Stimulated activated CD8-positive, alpha-beta memory T cell treated with anti-CD3 and anti-CD28 coated beads, Interleukin-15, amount 100 ng/mL, for 48 hours (primary cell): Measurements from ENCODE around the gene OR13J1.
"Not testable (repeated sequence)": the region's sequence is repeated elsewhere in the genome, so short reads cannot be mapped to it uniquely, and the experiment has no call there.

Experiments
- DNase-seq, 2 donors: peaks; one replicate each; pipeline ENCODE4 v3.0.0-alpha.2; 2020; ENCODE audit warnings: low read depth in 2 of 2

Gene OR13J1

GRCh38 chr9:35870351-35870923 lies at the start of gene OR13J1:
Gene OR13J1 (minus strand): TSS chr9:35870401. CDS start chr9:35870401, 0 bp downstream.
- no peak for DNase-seq

DNA sequence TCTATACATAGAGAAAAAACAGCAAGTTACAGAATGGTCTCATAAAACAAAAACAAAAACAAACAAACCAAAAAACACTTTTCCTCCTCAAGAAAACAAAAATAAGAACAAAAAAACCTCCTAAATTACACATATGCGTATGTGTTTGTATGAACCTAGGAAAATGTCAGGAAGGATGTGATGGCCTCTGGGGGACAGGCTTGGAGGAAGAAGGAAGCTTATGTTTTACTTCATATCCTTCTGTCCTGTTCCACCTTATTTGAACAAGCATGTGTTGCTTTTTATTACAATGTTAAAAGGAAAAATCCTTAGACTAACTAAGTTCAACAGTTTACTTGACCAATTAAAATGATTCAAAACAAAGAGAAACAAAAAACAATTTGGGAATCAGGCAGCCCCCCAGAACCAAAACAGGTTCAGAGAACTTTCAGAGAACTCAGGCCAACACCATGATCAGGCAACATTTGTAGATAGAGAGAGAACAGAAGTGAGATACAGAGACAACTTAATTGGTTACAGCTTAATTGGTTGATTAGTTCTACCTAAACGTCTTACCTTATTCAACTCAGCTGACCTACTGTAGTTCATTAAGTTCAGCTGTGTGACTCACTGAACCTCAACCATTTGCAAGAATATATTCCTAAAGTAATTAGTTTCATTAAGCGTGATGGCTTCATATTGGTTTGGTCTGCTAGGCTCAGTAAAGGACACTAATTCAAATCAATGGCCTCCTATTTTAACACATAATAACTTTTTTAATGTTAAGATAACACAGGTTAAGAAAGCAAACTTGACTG lies 49.2 kb upstream of the OR13J1 start:
- no peak for DNase-seq

GRCh38 chr9:35918780-35919179 lies 48.6 kb upstream of the OR13J1 start:
- DNase-seq: no peak

DNA sequence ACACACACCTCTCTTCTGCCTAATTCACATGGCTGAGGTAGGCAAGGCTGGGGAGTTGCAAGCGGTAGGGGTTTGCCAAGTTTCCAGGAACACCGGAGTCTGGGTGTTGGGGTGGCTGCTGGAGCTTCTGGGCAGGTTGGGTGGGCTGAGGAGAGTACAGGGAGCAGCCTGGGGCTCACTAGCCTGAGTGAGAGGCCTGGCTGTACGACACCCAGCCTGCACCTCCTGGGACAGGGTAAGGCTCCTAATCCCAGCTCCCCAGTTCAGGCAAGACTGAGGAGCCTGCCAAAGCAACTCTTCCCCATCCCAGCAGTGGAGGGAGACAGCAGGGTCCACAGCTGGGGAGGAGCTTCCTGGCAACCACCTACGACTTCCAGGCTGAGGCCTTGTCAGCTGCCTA lies 47.1 kb upstream of the OR13J1 start:
- no peak for DNase-seq

- no peak for DNase-seq
These were observed 45.6 kb upstream of the OR13J1 start for GRCh38 chr9:35915681-35916294.

DNA sequence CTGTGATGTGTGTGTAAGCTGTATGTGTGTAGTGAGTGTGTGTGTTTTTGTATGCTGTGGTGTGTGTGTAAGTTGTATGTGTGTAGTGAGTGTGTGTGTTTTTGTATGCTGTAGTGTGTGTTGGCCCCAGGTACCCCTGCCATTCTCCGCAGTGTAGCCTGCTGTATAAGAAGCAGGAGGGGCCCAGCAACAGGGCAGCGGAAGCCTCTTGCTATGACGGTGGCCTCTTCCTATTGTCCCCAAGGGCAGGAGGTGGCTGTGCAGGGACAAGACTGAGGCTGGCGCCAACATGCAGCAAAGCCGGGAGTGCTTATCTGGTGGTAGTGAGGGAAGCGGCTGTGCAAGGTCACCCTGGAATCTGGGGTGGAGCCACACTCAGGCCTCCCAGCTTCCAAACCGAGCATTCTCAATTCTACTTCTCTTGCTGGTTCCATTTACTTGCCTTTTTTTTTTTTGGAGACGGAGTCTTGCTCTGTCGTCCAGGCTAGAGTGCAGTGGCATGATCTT lies 44.2 kb upstream of the OR13J1 start:
- DNase-seq: no peak

- not testable (repeated sequence) for DNase-seq
These were observed 43.2 kb upstream of the OR13J1 start for GRCh38 chr9:35913429-35913828.

GRCh38 chr9:35912791-35913400 lies 42.7 kb upstream of the OR13J1 start:
- DNase-seq: no peak

DNA sequence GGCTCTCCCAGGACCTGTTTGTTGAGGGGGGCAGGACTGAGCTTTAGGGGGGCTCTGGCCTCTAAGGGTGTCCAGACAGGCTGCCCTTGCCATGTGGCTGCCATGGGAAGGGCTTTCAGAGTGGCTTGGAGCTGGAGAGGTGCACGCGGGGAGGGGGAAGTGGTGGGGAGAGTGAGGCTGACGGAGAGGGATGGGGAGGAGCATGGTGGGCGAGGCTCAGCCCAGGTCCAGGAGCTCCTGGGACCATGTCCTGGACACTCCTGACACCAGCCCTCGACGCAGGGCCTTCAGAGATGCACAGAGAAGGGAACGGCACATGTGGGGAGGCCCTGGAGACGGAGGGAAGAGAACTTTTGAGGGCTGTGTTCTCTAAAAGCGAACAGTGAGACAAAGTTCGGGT lies 41.5 kb upstream of the OR13J1 start:
- no peak for DNase-seq

- peak in 1 of 2 donors; percentile 12 for DNase-seq
These were observed 40.6 kb upstream of the OR13J1 start for GRCh38 chr9:35910613-35911359.

- no peak for DNase-seq
These were observed 39.7 kb upstream of the OR13J1 start for GRCh38 chr9:35909687-35910612.

- DNase-seq: no peak
These were observed 39.1 kb upstream of the OR13J1 start, which contains the start of gene SPAAR for GRCh38 chr9:35909274-35909673. Gene SPAAR (plus strand): TSS chr9:35909490. CDS start chr9:35910464, 974 bp downstream.

DNA sequence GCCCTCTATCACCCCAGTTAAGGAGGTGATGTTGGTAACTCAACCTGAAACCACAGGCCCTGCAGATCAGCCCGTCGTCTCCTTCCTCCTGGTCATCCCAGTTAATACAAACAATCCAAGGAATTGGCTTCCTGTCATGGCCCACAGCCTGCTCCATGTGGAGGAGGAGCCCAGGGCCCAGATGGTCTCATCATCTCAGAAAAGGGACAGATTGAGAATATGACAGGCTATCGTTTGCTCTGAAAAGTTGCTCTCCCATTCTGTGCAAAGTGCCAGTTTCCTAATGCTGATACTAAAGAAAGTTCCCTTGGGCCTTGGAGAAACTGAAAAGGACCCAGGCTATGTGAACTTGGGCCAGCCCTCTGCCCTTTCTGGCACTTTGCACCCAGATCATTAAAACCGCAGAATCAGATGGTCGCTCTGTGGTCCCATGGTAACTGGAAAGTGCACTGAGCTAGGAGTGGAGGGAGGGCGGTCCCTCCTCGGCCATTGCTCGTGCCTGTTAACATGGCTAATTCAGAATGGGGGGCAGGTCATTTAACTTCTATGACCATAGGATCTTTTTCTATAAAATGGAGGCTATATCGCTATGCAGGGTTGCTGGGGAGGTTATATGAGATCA lies 38.4 kb upstream of the OR13J1 start:
- no peak for DNase-seq

GRCh38 chr9:35907711-35908503 lies 37.7 kb upstream of the OR13J1 start:
- no peak for DNase-seq

GRCh38 chr9:35906923-35907699 lies 36.9 kb upstream of the OR13J1 start:
- DNase-seq: no peak

- DNase-seq: no peak
These were observed 35.9 kb upstream of the OR13J1 start, which contains the start of gene HRCT1 for GRCh38 chr9:35905912-35906679. Gene HRCT1 (plus strand): TSS chr9:35906202. CDS start chr9:35906288, 86 bp downstream.

- no peak for DNase-seq
These were observed 35.0 kb upstream of the OR13J1 start for GRCh38 chr9:35905051-35905781.
